Glomerular endothelial cell (primary cell): ENCODE results near the gene MIDN. TPM values are rescaled to one million over a fixed set of nuclear protein-coding genes. Genes with fewer than 3 reads are reported as not detected.
"Not testable (repeated sequence)": the region's sequence is repeated elsewhere in the genome, so short reads cannot be mapped to it uniquely, and the experiment has no call there.

Experiments used
- DNase-seq: peaks from one replicate; pipeline ENCODE4 v3.0.0-alpha.2; 2011; ENCODE audit warnings: low read depth, low spot score; ENCODE audit errors: extremely low read depth
- total RNA-seq: library from RNA; depleted of rRNA; stranded (reverse); fragments of >200 nt; gene quantifications from 2 replicates; pipeline ENCODE4 v1.2.3, GENCODE V29; 2015

MIDN gene
- total RNA-seq, result 43.0 and 78.7 TPM in 2 replicates

- no peak for DNase-seq
These were observed at the start of gene MIDN for GRCh38 chr19:1248139-1248785. TSS of gene MIDN (plus strand) at chr19:1248583. CDS start at chr19:1250297, 1,714 bp downstream.

GRCh38 chr19:1199531-1199930, 48.9 kb upstream of the MIDN start:
- DNase-seq, result no peak

GRCh38 chr19:1200614-1201013, 47.8 kb upstream of the MIDN start:
- DNase-seq, result not testable (repeated sequence)

GRCh38 chr19:1205114-1206099, 43.0 kb upstream of the MIDN start, which contains the start of gene STK11:
TSS of gene STK11 (plus strand) at chr19:1205778. CDS start at chr19:1206914, 1,136 bp downstream.
- DNase-seq, result peak; percentile 56

GRCh38 chr19:1206150-1206863, 42.1 kb upstream of the MIDN start:
- no peak for DNase-seq

GRCh38 chr19:1206864-1207450, 41.4 kb upstream of the MIDN start:
- DNase-seq, result no peak

GRCh38 chr19:1208830-1209229, 39.6 kb upstream of the MIDN start:
- DNase-seq, result not testable (repeated sequence)

- no peak for DNase-seq
These were observed 38.2 kb upstream of the MIDN start for GRCh38 chr19:1210227-1210538.

GRCh38 chr19:1211494-1212234, 36.7 kb upstream of the MIDN start:
- DNase-seq, result no peak

- DNase-seq, result peak; percentile 68
These were observed 34.7 kb upstream of the MIDN start for GRCh38 chr19:1213391-1214286.

GRCh38 chr19:1214299-1214861, 34.0 kb upstream of the MIDN start:
- no peak for DNase-seq

GRCh38 chr19:1214862-1215731, 33.3 kb upstream of the MIDN start:
- DNase-seq, result no peak

GRCh38 chr19:1216756-1217155, 31.6 kb upstream of the MIDN start:
- no peak for DNase-seq

GRCh38 chr19:1217366-1217765, 31.0 kb upstream of the MIDN start:
- no peak for DNase-seq

- DNase-seq, result no peak
These were observed 29.4 kb upstream of the MIDN start for GRCh38 chr19:1218751-1219567.

- DNase-seq, result no peak
These were observed 28.5 kb upstream of the MIDN start for GRCh38 chr19:1219786-1220476.
